CD4-positive, alpha-beta T cell (primary cell): ENCODE data around the gene COX10. TPM values are rescaled to one million over a fixed set of nuclear protein-coding genes. Genes with fewer than 3 reads are reported as not detected.

ENCODE experiments used
- ATAC-seq: fragments of 200-7000 bp; cut with Tn5 transposase; one replicate; pipeline ENCODE4 v1.10.0; 2022; ENCODE audit warnings: mild to moderate bottlenecking; ENCODE audit not compliant: poor library complexity
- CTCF ChIA-PET: fragments of 350-600 bp; sonication (Branson Sonifier 250); formaldehyde crosslinking; loops from one replicate; lab custom pipeline; 2021; ENCODE audit warnings: antibody characterized with exemption, inconsistent platforms; lab: Charles Lee
- POLR2A ChIA-PET: fragments of 350-600 bp; sonication (Branson Sonifier 250); formaldehyde crosslinking; loops from one replicate; lab custom pipeline; 2021; ENCODE audit warnings: antibody characterized with exemption, inconsistent platforms; lab: Charles Lee
- DNase-seq, 14 experiments: peaks; one replicate each; pipeline ENCODE4 v3.0.0-alpha.2; 2013 to 2020; ENCODE audit warnings: mixed read lengths in 2 of 14
- H3K27ac ChIP-seq, 2 donors: one replicate each; pipeline versions ENCODE4 v1.5.1 to v1.7.0; 2013; ENCODE audit warnings: low read length in 2 of 2, low read depth in 1 of 2, mild to moderate bottlenecking in 1 of 2
- H3K27me3 ChIP-seq, 2 experiments: 1 replicate in 1 of 2; 2 replicates in 1 of 2; pipeline versions ENCODE4 v1.6.1 to v1.7.0; 2013; ENCODE audit warnings: low read length in 2 of 2, control low read depth in 1 of 2, mild to moderate bottlenecking in 1 of 2, moderate library complexity in 1 of 2; ENCODE audit not compliant: insufficient read depth in 2 of 2, control insufficient read depth in 1 of 2
- H3K36me3 ChIP-seq: one replicate; pipeline ENCODE4 v1.6.1; 2013; ENCODE audit warnings: low read length, control low read depth; ENCODE audit not compliant: insufficient read depth
- H3K4me1 ChIP-seq: one replicate; pipeline ENCODE4 v1.6.1; 2013; ENCODE audit warnings: low read length, control low read depth; ENCODE audit not compliant: insufficient read depth
- H3K4me3 ChIP-seq: one replicate; pipeline ENCODE4 v1.5.1; 2013; ENCODE audit warnings: mild to moderate bottlenecking, low read length, moderate library complexity
- H3K9me3 ChIP-seq, 2 experiments: 1 replicate in 1 of 2; 2 replicates in 1 of 2; pipeline versions ENCODE4 v1.6.1 to v1.7.0; 2013; ENCODE audit warnings: low read length in 2 of 2, mild to moderate bottlenecking in 2 of 2, control low read depth in 1 of 2, moderate library complexity in 1 of 2; ENCODE audit not compliant: control insufficient read depth in 1 of 2, insufficient read depth in 1 of 2
- H3K27ac Mint-ChIP-seq: one replicate; pipeline ENCODE4 v1.8.0; 2020; ENCODE audit warnings: mixed read lengths
- H3K27me3 Mint-ChIP-seq: one replicate; pipeline ENCODE4 v1.8.0; 2021; ENCODE audit warnings: mixed read lengths
- H3K36me3 Mint-ChIP-seq: one replicate; pipeline ENCODE4 v1.8.0; 2021; ENCODE audit warnings: low read depth, mixed read lengths
- H3K4me1 Mint-ChIP-seq: one replicate; pipeline ENCODE4 v1.8.0; 2021; ENCODE audit warnings: low read depth, mixed read lengths
- H3K4me3 Mint-ChIP-seq: one replicate; pipeline ENCODE4 v1.8.0; 2020; ENCODE audit warnings: mild to moderate bottlenecking, mixed read lengths
- H3K9me3 Mint-ChIP-seq: one replicate; pipeline ENCODE4 v1.8.0; 2020; ENCODE audit warnings: mixed read lengths
- intact Hi-C, 2 experiments: fragments of 100-400 bp; cut with DNase I in 1 of 2; cut with micrococcal nuclease in 1 of 2; formaldehyde crosslinking; loops; one replicate each; pipeline versions ENCODE4 v1.15.1 to v1.9.0; 2023 to 2025; cut with DNase I, micrococcal nuclease
- total RNA-seq, 174 experiments: library from RNA in 2 of 174; stranded (reverse) in 2 of 174; gene quantifications; one replicate each; pipeline ENCODE4 v1.2.3 and lab custom pipeline; 2021 to 2026
- TF ChIP-seq, protein P1 (sequence below): fragments of 200-600 bp; IDR thresholded peaks from one replicate; pipeline ENCODE4 v1.8.0; 2022; ENCODE audit warnings: antibody characterized with exemption, mild to moderate bottlenecking

The COX10 gene
- total RNA-seq, 2 experiments from 2014 or later, result 9.1 to 9.9 TPM

DNA sequence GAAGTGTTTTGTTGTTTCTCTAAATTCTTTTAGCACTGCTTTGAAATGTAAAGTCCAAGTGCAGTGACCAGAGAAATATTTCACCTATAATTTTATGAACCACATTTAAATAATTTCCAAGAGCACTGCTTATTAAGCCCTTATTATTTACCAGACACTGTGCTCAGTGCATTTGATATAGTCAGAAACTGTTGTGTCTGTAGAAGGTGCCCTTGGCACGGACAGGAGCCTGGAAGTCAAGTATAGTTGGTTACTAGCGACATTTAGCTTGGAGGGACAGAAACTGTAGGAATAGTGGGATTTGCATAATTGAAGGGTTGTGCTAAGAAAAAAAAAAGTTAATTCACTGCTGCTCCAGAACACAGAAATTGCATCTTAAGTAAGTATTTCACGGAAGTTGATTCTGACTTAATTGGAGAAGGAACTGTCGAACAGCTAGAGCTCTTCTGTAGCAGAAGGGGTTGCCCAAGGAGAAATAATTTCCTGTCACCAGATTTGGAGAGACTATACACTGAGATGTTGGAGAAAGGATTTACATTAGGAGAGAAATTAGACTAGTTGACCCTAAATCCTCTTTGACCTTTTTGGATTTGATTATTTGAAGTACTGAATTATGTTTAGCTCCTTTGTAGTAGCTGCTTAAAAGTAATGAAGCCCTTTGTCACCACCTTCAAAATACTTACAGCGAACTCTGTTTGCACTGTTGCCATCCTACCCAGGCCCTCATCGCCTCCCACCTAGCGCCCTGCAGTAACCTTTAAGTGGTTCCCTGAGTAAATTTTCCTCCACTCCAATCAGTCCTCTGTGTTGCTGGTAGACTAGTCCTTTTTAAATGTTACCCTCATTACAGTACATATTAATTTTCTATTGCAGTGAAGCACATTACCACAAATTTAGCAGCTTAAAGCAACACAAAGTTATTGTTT is 25.6 kb downstream of the COX10 start:
- Histone ChIP-seq H3K4me1 (no peaks in the 10 kb centered on the region), H3K9me3 (no peaks in the 10 kb centered on the region), H3K27me3 (no peaks in the 10 kb centered on the region), H3K4me3 (no peak overlapping the region), H3K27ac (no peak overlapping the region), H3K36me3 (peaks cover 4% of the 10 kb centered on the region)
- H3K9me3 Mint-ChIP-seq, result no peaks in the 10 kb centered on the region
- H3K4me3 Mint-ChIP-seq, result no peak overlapping the region
- DNase-seq (no peak), ATAC-seq (no peak)
- POLR2A ChIA-PET, result no interaction called here
- CTCF ChIA-PET, result no interaction called here
- TF ChIP-seq, protein P1, sequence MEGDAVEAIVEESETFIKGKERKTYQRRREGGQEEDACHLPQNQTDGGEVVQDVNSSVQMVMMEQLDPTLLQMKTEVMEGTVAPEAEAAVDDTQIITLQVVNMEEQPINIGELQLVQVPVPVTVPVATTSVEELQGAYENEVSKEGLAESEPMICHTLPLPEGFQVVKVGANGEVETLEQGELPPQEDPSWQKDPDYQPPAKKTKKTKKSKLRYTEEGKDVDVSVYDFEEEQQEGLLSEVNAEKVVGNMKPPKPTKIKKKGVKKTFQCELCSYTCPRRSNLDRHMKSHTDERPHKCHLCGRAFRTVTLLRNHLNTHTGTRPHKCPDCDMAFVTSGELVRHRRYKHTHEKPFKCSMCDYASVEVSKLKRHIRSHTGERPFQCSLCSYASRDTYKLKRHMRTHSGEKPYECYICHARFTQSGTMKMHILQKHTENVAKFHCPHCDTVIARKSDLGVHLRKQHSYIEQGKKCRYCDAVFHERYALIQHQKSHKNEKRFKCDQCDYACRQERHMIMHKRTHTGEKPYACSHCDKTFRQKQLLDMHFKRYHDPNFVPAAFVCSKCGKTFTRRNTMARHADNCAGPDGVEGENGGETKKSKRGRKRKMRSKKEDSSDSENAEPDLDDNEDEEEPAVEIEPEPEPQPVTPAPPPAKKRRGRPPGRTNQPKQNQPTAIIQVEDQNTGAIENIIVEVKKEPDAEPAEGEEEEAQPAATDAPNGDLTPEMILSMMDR, result no peak
- no peak overlapping the region for H3K27ac Mint-ChIP-seq
- intact Hi-C loops, result no loop called here
- no peaks in the 10 kb centered on the region for H3K27me3 Mint-ChIP-seq
- peaks cover 6% of the 10 kb centered on the region for H3K36me3 Mint-ChIP-seq
- H3K4me1 Mint-ChIP-seq, result peaks cover 51% of the 10 kb centered on the region

DNA sequence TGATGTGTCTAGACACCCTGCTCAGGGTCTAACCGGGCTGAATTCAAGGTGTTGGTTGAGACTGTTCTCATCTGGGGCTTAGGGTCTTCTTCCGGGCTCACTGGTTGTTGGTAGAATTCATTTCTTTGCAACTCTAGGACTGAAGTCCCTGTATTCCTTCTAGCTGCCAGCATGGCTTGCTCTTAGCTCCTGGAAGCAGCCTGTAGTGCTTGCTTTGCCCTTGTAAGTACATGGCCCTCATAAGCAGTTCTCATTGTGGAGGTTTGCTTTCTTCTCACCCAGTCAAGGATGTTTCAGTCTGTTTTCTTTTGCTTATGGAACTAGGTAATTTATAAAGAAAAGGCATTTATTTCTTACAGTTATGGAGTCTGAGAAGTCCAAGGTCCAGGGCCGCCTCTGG is 26.3 kb downstream of the COX10 start:
- ChIA-PET CTCF (no interaction called here), POLR2A (no interaction called here)
- Mint-ChIP-seq H3K9me3 (no peaks in the 10 kb centered on the region), H3K4me1 (peaks cover 46% of the 10 kb centered on the region), H3K27ac (no peak overlapping the region), H3K27me3 (no peaks in the 10 kb centered on the region), H3K36me3 (peaks cover 6% of the 10 kb centered on the region), H3K4me3 (no peak overlapping the region)
- Histone ChIP-seq H3K9me3 (no peaks in the 10 kb centered on the region), H3K4me3 (no peak overlapping the region), H3K4me1 (no peaks in the 10 kb centered on the region), H3K36me3 (peaks cover 4% of the 10 kb centered on the region), H3K27me3 (no peaks in the 10 kb centered on the region), H3K27ac (no peak overlapping the region)
- intact Hi-C loops, result no loop called here
- ATAC-seq, result no peak
- TF ChIP-seq, protein P1, result no peak
- DNase-seq, result no peak

- no peak overlapping the region for H3K4me3 Mint-ChIP-seq
- no peak for DNase-seq
- ChIA-PET POLR2A (no interaction called here), CTCF (no interaction called here)
- no peak overlapping the region for H3K27ac Mint-ChIP-seq
- TF ChIP-seq, protein P1, result no peak
- Histone ChIP-seq H3K36me3 (peaks cover 7% of the 10 kb centered on the region), H3K27ac (no peak overlapping the region), H3K9me3 (no peaks in the 10 kb centered on the region), H3K4me3 (no peak overlapping the region), H3K4me1 (no peaks in the 10 kb centered on the region), H3K27me3 (no peaks in the 10 kb centered on the region)
- intact Hi-C loops, result no loop called here
- H3K9me3 Mint-ChIP-seq, result no peaks in the 10 kb centered on the region
- ATAC-seq, result no peak
- peaks cover 19% of the 10 kb centered on the region for H3K36me3 Mint-ChIP-seq
- no peaks in the 10 kb centered on the region for H3K27me3 Mint-ChIP-seq
- peaks cover 22% of the 10 kb centered on the region for H3K4me1 Mint-ChIP-seq
Measured at GRCh38 chr17:14098246-14098645, 28.9 kb downstream of the COX10 start.
